Osteocyte (in vitro differentiated cells): ENCODE data around the gene HOXD11. TPM values are rescaled to one million over a fixed set of nuclear protein-coding genes. Genes with fewer than 3 reads are reported as not detected.

Experiments used
- DNase-seq: peaks from one replicate; pipeline ENCODE4 v3.0.0; 2021; ENCODE audit warnings: mixed read lengths; ENCODE audit not compliant: unreplicated experiment; ENCODE audit errors: extremely low spot score
- H3K27ac Mint-ChIP-seq: one replicate; pipeline ENCODE4 v1.8.0; 2021; ENCODE audit warnings: mild to moderate bottlenecking, mixed read lengths; ENCODE audit not compliant: unreplicated experiment
- H3K27me3 Mint-ChIP-seq: one replicate; pipeline ENCODE4 v1.8.0; 2021; ENCODE audit warnings: mixed read lengths; ENCODE audit not compliant: unreplicated experiment
- H3K36me3 Mint-ChIP-seq: one replicate; pipeline ENCODE4 v1.8.0; 2021; ENCODE audit warnings: mixed read lengths; ENCODE audit not compliant: unreplicated experiment
- H3K4me1 Mint-ChIP-seq: one replicate; pipeline ENCODE4 v1.8.0; 2021; ENCODE audit warnings: mixed read lengths; ENCODE audit not compliant: unreplicated experiment
- H3K4me3 Mint-ChIP-seq: one replicate; pipeline ENCODE4 v1.8.0; 2021; ENCODE audit warnings: mild to moderate bottlenecking, moderate library complexity, mixed read lengths; ENCODE audit not compliant: unreplicated experiment
- H3K9me3 Mint-ChIP-seq: one replicate; pipeline ENCODE4 v1.8.0; 2021; ENCODE audit warnings: mixed read lengths; ENCODE audit not compliant: unreplicated experiment
- CTCF ChIP-seq: fragments of 200-600 bp; sonication (generic); IDR thresholded peaks from 2 replicates; pipeline ENCODE4 v1.5.0; 2021; ENCODE audit warnings: antibody characterized with exemption, mild to moderate bottlenecking, moderate library complexity
- total RNA-seq: library from RNA; stranded (reverse); gene quantifications from 2 replicates; pipeline ENCODE4 v1.2.1, GENCODE V29; 2021

Gene HOXD11
- total RNA-seq, 1 donor from 2014 or later, result not detected

DNA sequence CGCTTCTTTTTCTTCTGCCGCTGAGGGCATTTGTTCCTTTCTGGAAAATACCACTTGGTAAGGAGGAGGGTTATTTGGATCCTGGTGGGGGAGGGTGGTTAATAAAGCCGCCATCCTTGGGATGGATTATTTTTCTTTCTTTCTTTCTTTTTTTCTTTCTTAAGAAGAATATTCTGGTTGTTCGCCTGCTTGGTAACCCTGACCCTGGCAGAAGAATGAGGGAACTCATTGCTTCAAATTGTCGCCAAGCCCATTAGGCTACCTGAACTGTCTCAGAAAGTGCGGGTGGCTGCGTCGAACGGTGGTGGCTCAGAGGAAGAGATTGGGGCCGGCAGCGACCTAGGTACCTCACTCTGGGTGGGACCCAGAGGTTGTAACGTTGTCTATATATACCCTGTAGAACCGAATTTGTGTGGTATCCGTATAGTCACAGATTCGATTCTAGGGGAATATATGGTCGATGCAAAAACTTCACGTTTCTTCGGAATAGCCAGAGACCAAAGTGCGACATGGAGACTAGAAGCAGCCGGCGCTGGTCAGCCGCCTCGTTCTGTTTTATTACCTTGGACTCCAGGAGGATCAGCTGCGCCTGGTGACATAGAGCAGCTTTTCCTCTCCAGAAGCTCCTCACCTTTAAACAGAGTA is 43.0 kb downstream of the HOXD11 start:
- no peak overlapping the region for H3K4me3 Mint-ChIP-seq
- H3K27ac Mint-ChIP-seq, result no peak overlapping the region

DNA sequence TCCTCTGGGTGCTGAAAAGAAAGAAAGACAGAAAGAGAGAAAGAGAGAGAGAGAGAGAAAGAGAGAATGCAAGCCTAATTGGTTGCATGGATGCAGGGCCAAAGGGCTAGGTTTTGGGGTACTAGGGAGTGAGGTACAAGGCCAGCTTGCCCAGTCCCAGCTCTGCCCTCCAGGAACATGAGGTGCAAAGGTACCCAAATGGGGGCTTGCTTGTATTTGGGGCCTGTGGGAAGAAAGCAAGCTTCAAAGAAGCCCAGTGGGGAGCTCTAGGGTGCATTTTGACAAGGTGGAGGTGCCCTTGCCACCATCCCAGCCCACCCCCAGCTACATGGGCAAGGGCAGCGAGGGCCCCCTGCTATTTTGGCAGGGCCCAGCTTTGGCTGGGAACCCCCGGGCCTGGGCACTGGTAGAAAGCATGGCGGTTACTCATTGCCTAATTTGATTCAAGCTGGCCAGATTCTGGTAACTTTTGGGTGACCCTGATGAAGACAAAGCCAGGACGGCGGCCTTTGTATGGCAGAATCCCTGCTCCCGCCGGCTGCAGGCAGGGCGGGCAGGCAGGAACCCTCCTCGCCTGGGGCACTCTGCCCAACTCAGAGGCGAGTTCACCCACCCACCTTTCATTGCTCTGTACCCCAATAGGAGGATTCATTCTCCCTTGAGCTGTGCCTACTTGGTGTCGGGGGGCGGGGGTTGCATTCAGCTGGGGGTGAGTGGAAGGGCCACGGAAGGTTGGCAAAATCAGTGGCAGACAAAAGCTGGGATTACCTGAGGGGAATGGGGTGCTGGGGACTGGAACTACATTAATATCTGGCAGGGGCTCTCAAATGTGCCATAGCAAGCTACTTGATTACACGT is 43.7 kb downstream of the HOXD11 start:
- no peak overlapping the region for H3K27ac Mint-ChIP-seq
- H3K9me3 Mint-ChIP-seq, result no peaks in the 10 kb centered on the region
- no peak overlapping the region for H3K4me3 Mint-ChIP-seq
- H3K36me3 Mint-ChIP-seq, result no peaks in the 10 kb centered on the region
- DNase-seq, result no peak
- peaks cover 90% of the 10 kb centered on the region for H3K27me3 Mint-ChIP-seq
- no peak for TF ChIP-seq CTCF
- no peaks in the 10 kb centered on the region for H3K4me1 Mint-ChIP-seq

More for the DNA sequence above, 43.0 kb downstream of the HOXD11 start:
- DNase-seq, result no peak
- Mint-ChIP-seq H3K36me3 (no peaks in the 10 kb centered on the region), H3K27me3 (peaks cover 90% of the 10 kb centered on the region), H3K4me1 (no peaks in the 10 kb centered on the region), H3K9me3 (no peaks in the 10 kb centered on the region)
- TF ChIP-seq CTCF, result no peak

DNA sequence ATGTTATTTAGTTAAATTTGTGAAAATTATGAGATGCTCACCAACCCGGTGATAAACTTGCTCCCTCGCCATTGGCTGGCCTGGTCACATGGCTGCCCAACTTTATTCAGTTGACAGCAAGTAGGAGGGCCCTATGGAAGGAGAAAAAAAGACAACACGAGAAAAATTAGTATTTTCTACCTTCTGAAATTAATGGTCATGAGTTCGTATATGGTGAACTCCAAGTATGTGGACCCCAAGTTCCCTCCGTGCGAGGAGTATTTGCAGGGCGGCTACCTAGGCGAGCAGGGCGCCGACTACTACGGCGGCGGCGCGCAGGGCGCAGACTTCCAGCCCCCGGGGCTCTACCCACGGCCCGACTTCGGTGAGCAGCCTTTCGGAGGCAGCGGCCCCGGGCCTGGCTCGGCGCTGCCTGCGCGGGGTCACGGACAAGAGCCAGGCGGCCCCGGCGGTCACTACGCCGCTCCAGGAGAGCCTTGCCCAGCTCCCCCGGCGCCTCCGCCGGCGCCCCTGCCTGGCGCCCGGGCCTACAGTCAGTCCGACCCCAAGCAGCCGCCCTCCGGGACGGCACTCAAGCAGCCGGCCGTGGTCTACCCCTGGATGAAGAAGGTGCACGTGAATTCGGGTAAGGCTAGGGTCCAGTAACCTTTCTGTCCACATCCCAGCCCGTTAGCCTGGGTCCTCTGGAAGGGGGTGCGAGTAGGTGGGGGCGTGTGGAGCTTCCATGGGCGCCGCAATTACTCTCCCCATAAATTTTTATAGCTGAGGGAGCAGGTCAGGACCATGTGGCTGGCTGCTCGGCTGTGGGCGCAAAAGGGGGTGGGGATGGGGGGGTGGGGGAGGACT is 44.6 kb downstream of the HOXD11 start, which contains the start of gene HOXD4:
Gene HOXD4 (plus strand): TSS at position 109 of the 846 bp plus-strand sequence. CDS start 84 bp downstream, at position 193.
- Mint-ChIP-seq H3K27ac (no peak within 1 kb of the TSS), H3K4me3 (no peak within 1 kb of the TSS), H3K4me1 (no peaks in the 10 kb centered on the region), H3K36me3 (no peaks in the 10 kb centered on the region), H3K9me3 (no peaks in the 10 kb centered on the region), H3K27me3 (peaks cover 91% of the 10 kb centered on the region)
- TF ChIP-seq CTCF, result no peak
- DNase-seq, result no peak

GRCh38 chr2:176152350-176153181 is 45.5 kb downstream of the HOXD11 start:
- Mint-ChIP-seq H3K9me3 (no peaks in the 10 kb centered on the region), H3K4me3 (no peak overlapping the region)

More at GRCh38 chr2:176152350-176153181, 45.5 kb downstream of the HOXD11 start:
- H3K27ac Mint-ChIP-seq, result no peak overlapping the region
- no peak for DNase-seq
- H3K36me3 Mint-ChIP-seq, result no peaks in the 10 kb centered on the region
- no peak for TF ChIP-seq CTCF
- peaks cover 87% of the 10 kb centered on the region for H3K27me3 Mint-ChIP-seq
- peaks cover 2% of the 10 kb centered on the region for H3K4me1 Mint-ChIP-seq
